ENCODE measurements around the gene MYO9A.
"Not testable (repeated sequence)": the region's sequence is repeated elsewhere in the genome, so short reads cannot be mapped to it uniquely, and the experiment has no call there.

The MYO9A gene

GRCh38 chr15:72053297-72053696 lies 64.7 kb downstream of the MYO9A start:
- H3K27ac Mint-ChIP-seq; H3K36me3 Mint-ChIP-seq; H3K9me3 Mint-ChIP-seq (ENCODE audit: low read depth); H3K4me3 Mint-ChIP-seq; H3K27me3 Mint-ChIP-seq: not testable (repeated sequence)
- peaks cover 27% of the 10 kb centered on the region for H3K4me1 Mint-ChIP-seq (ENCODE audit: low read depth)

DNA sequence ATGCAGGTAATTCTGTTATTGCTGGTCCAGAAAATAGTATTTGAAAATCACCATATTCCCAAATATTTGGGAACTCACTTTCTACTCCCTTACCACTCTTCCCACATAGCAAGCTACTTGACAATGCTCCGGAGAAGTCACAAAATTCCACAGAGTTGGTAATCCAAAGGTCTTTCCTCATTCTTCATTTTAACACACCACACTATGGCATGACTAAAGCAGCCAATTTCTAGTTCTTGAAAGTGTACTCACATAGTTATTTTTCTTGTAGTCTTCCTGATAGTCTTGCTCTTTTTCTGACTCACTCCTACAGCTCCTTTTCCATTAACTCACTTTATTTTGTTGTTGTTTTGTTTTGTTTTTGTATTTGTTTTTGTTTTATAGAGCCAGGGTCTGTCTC lies 67.2 kb downstream of the MYO9A start:
- no peak overlapping the region for H3K27ac Mint-ChIP-seq
- H3K4me1 Mint-ChIP-seq (ENCODE audit: low read depth) = peaks cover 14% of the 10 kb centered on the region
- no peak overlapping the region for H3K4me3 Mint-ChIP-seq
- H3K9me3 Mint-ChIP-seq (ENCODE audit: low read depth) = no peaks in the 10 kb centered on the region
- no peaks in the 10 kb centered on the region for H3K27me3 Mint-ChIP-seq
- H3K36me3 Mint-ChIP-seq = peaks cover 3% of the 10 kb centered on the region

DNA sequence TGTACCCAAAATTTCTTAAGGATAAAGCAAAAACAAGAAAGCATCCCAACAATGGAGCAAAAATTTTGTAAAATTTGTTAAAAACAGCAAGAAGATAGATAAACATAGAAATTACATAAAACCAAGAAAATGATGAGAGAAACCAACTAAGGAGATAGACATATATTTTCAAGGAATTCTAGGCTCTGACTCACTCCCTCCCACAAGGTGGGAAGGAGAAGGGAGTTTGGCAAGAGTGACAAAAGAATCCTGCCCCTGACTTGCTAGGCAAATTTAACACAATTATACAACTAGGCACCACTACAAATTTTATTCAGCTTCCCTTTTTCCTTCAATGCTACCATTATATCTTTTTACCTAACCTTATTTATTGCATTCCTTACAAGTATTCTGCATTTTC lies 70.9 kb downstream of the MYO9A start:
- H3K4me3 Mint-ChIP-seq = no peak overlapping the region
- H3K27ac Mint-ChIP-seq = no peak overlapping the region
- H3K36me3 Mint-ChIP-seq = peaks cover 21% of the 10 kb centered on the region
- H3K27me3 Mint-ChIP-seq = no peaks in the 10 kb centered on the region
- peaks cover 15% of the 10 kb centered on the region for H3K4me1 Mint-ChIP-seq (ENCODE audit: low read depth)
- no peaks in the 10 kb centered on the region for H3K9me3 Mint-ChIP-seq (ENCODE audit: low read depth)

- Mint-ChIP-seq H3K9me3 (ENCODE audit: low read depth) (no peaks in the 10 kb centered on the region), H3K27ac (no peak overlapping the region), H3K4me1 (ENCODE audit: low read depth) (peaks cover 9% of the 10 kb centered on the region), H3K27me3 (no peaks in the 10 kb centered on the region), H3K36me3 (peaks cover 30% of the 10 kb centered on the region), H3K4me3 (no peak overlapping the region)
These were observed 73.0 kb downstream of the MYO9A start for GRCh38 chr15:72044956-72045355.

DNA sequence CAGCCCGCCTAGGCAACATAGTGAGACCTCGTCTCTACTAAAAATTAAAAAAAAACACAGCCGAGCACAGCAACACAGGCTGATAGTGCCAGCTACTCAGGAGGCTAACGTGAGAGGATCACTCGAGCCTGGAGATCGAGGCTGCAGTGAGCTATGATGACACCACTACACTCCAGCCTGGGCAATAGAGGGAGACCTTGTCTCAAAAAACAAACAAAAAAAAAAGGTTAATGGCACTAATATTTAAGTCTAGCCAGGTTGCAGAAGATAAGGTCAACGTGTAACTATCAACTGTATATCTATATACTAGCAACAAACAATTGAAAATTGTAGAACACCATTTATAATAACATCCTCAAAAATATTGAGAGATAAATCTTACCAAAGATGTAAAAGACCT lies 75.1 kb downstream of the MYO9A start:
- Mint-ChIP-seq H3K27ac (no peak overlapping the region), H3K27me3 (no peaks in the 10 kb centered on the region), H3K9me3 (ENCODE audit: low read depth) (peaks cover 6% of the 10 kb centered on the region), H3K36me3 (peaks cover 37% of the 10 kb centered on the region), H3K4me1 (ENCODE audit: low read depth) (peaks cover 2% of the 10 kb centered on the region), H3K4me3 (no peak overlapping the region)

DNA sequence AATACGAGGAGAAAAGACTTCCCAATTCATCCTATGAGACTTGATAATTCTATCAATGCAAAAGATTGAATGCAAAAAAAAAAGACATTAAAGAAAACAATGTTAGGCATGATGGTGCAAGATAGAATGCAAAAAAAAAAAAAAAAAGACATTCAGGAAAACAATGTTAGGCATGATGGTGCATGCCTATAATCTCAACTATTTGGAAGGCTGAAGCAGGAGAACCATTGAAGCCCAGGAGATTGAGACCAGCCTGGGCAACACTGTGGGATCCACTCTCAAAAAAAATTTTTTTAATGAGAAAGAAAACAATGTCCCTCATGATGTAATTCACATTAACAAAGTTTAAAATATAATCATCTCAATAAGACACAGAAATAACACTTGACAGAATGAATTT lies 75.9 kb downstream of the MYO9A start:
- Mint-ChIP-seq H3K36me3 (peaks cover 37% of the 10 kb centered on the region), H3K9me3 (ENCODE audit: low read depth) (peaks cover 6% of the 10 kb centered on the region), H3K4me3 (no peak overlapping the region), H3K27ac (no peak overlapping the region), H3K4me1 (ENCODE audit: low read depth) (peaks cover 8% of the 10 kb centered on the region), H3K27me3 (no peaks in the 10 kb centered on the region)

DNA sequence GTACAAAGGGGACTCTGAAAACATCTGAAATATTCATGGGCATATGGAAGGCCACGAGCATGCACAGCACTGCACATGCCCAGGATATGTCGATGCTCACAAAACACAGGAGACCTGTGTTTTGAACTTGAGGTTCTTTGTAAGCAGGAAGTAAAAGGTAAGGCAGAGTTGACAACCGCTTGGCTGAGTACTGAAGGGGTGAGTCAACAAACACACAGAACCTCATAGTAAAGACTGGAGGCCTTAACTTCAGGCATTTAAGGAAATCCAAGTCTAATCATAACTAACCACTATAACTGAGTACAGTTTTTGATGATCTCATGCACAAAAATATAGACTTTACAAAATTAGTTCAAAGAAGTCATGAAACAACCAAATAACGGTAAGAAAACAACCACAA lies 80.6 kb downstream of the MYO9A start:
- Mint-ChIP-seq H3K27me3 (no peaks in the 10 kb centered on the region), H3K27ac (no peak overlapping the region), H3K9me3 (ENCODE audit: low read depth) (peaks cover 6% of the 10 kb centered on the region), H3K36me3 (peaks cover 16% of the 10 kb centered on the region), H3K4me1 (ENCODE audit: low read depth) (peaks cover 10% of the 10 kb centered on the region), H3K4me3 (no peak overlapping the region)

GRCh38 chr15:72034859-72035650 lies 82.9 kb downstream of the MYO9A start:
- Mint-ChIP-seq H3K4me1 (ENCODE audit: low read depth) (peaks cover 10% of the 10 kb centered on the region), H3K27ac (no peak overlapping the region), H3K4me3 (no peak overlapping the region), H3K9me3 (ENCODE audit: low read depth) (peaks cover 6% of the 10 kb centered on the region), H3K27me3 (no peaks in the 10 kb centered on the region), H3K36me3 (peaks cover 7% of the 10 kb centered on the region)

DNA sequence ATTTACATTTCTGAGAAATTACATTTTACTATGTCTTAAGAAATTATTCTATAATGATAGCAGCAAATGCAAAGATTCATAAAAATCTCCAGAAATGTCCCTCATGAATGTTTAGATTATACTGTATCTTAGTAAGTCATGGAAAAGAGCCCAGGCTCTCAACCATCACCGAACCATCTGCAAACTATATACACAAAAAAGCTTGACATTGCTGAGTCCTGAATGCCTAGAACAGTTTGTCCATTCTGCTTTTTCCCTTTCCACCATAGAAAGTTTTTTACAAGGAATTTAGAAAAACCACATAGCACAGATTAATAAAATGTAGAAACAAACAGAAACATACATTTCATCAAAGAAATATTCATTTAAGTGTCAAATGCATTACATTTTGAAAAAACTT lies 83.6 kb downstream of the MYO9A start:
- Mint-ChIP-seq H3K9me3 (ENCODE audit: low read depth) (peaks cover 6% of the 10 kb centered on the region), H3K36me3 (peaks cover 10% of the 10 kb centered on the region), H3K4me3 (no peak overlapping the region), H3K27ac (no peak overlapping the region), H3K4me1 (ENCODE audit: low read depth) (peaks cover 10% of the 10 kb centered on the region), H3K27me3 (no peaks in the 10 kb centered on the region)

- H3K4me1 Mint-ChIP-seq (ENCODE audit: low read depth) = peaks cover 10% of the 10 kb centered on the region
- no peak overlapping the region for H3K4me3 Mint-ChIP-seq
- H3K27ac Mint-ChIP-seq = no peak overlapping the region
- peaks cover 6% of the 10 kb centered on the region for H3K9me3 Mint-ChIP-seq (ENCODE audit: low read depth)
- no peaks in the 10 kb centered on the region for H3K27me3 Mint-ChIP-seq
- H3K36me3 Mint-ChIP-seq = peaks cover 10% of the 10 kb centered on the region
These were observed 84.2 kb downstream of the MYO9A start for GRCh38 chr15:72033711-72034110.

DNA sequence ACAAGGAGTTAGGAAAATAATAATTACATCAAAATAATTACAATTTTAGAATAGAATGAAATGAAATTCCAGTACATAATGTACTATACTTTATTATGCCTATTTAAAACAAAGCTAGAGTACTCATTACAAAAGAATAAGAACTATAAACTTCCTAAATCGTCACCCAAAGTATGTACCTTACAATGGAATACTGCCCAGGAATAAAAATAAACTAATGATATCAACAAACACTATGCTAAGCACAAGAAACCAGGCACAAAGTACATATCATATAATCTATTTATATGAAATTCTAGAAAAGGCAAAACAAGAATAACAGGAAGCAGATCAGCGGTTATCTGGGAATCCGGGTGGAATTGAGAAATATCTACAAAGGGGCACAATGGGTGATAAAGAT lies 84.7 kb downstream of the MYO9A start:
- Mint-ChIP-seq H3K27me3 (no peaks in the 10 kb centered on the region), H3K4me3 (no peak overlapping the region), H3K9me3 (ENCODE audit: low read depth) (peaks cover 4% of the 10 kb centered on the region), H3K4me1 (ENCODE audit: low read depth) (peaks cover 10% of the 10 kb centered on the region), H3K36me3 (peaks cover 7% of the 10 kb centered on the region), H3K27ac (no peak overlapping the region)

GRCh38 chr15:72021604-72022003 lies 96.3 kb downstream of the MYO9A start:
- H3K4me1 Mint-ChIP-seq (ENCODE audit: low read depth) = no peaks in the 10 kb centered on the region
- no peak overlapping the region for H3K4me3 Mint-ChIP-seq
- H3K36me3 Mint-ChIP-seq = peaks cover 24% of the 10 kb centered on the region
- H3K27ac Mint-ChIP-seq = no peak overlapping the region
- H3K9me3 Mint-ChIP-seq (ENCODE audit: low read depth) = no peaks in the 10 kb centered on the region
- H3K27me3 Mint-ChIP-seq = no peaks in the 10 kb centered on the region

- Mint-ChIP-seq H3K4me1 (ENCODE audit: low read depth) (no peaks in the 10 kb centered on the region), H3K36me3 (peaks cover 24% of the 10 kb centered on the region), H3K27me3 (no peaks in the 10 kb centered on the region), H3K4me3 (no peak overlapping the region), H3K9me3 (ENCODE audit: low read depth) (no peaks in the 10 kb centered on the region), H3K27ac (no peak overlapping the region)
These were observed 97.2 kb downstream of the MYO9A start for GRCh38 chr15:72020799-72021198.

- H3K9me3 Mint-ChIP-seq (ENCODE audit: low read depth); H3K4me1 Mint-ChIP-seq (ENCODE audit: low read depth); H3K27ac Mint-ChIP-seq; H3K36me3 Mint-ChIP-seq; H3K4me3 Mint-ChIP-seq; H3K27me3 Mint-ChIP-seq: not testable (repeated sequence)
These were observed 103.4 kb downstream of the MYO9A start for GRCh38 chr15:72014555-72014954.

- Mint-ChIP-seq H3K36me3 (peaks cover 6% of the 10 kb centered on the region), H3K27ac (no peak overlapping the region), H3K4me3 (no peak overlapping the region), H3K4me1 (ENCODE audit: low read depth) (no peaks in the 10 kb centered on the region), H3K9me3 (ENCODE audit: low read depth) (no peaks in the 10 kb centered on the region), H3K27me3 (no peaks in the 10 kb centered on the region)
These were observed 104.2 kb downstream of the MYO9A start for GRCh38 chr15:72013703-72014102.

DNA sequence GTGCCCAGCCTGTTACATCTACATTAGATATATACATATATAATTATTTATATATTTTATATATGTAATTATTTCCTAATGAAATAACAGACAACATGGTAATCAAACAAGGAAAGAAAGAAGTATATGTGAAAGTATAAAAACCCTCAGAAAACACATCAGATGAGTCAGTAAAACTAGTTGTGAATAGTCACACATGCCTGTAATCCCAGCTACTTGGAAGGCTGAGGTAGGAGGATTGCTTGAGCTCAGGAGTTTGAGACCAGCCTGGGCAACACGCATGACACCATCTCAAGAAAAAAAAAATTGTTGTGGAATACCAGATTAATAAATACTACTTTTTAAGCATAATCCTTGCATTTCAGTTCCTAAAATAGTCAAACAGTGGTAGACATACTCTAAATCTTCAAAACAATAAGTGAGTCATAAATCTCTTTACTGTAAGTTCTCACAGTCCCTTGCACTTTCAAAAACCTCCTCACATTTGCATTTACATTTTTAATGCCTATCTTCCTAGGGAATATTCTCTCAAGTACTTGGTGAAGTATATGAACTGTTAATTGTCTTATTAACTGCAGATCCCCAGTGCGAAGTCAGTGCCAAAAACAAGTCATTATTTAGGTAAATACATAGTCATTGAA lies 106.5 kb downstream of the MYO9A start:
- Mint-ChIP-seq H3K27me3 (no peaks in the 10 kb centered on the region), H3K27ac (no peak overlapping the region), H3K36me3 (peaks cover 13% of the 10 kb centered on the region)

More for the DNA sequence above, 106.5 kb downstream of the MYO9A start:
- Mint-ChIP-seq H3K9me3 (ENCODE audit: low read depth) (no peaks in the 10 kb centered on the region), H3K4me1 (ENCODE audit: low read depth) (no peaks in the 10 kb centered on the region), H3K4me3 (no peak overlapping the region)

All from activated naive CD8-positive, alpha-beta T cell (primary cell).